ENCODE data around the gene DAB2IP. TPM values are rescaled to one million over a fixed set of nuclear protein-coding genes. Genes with fewer than 3 reads are reported as not detected.

The DAB2IP gene
- total and polyA plus RNA-seq, 8 donors, result 17.5 to 303 (median 45.6) TPM

- TF ChIP-seq CTCF (IDR thresholded peaks at IDR 0.05) (peak in 5 of 7 experiments; percentile 76 to 88 (median 84)), POLR2A (IDR thresholded peaks at IDR 0.05) (no peak), POLR2AphosphoS5 (IDR thresholded peaks at IDR 0.05) (no peak), EP300 (IDR thresholded peaks at IDR 0.05) (no peak)
- intact Hi-C loops (cut with DNase I; ENCODE audit: low total_unique reads), result loop anchor here (10.0 kb wide), 2 partner anchors 52 to 308 kb away; no protein-coding TSS in a partner anchor
Observed at GRCh38 chr9:121686930-121687541, 35.6 kb downstream of the DAB2IP start.

GRCh38 chr9:121688146-121688680 lies 36.8 kb downstream of the DAB2IP start:
- Histone ChIP-seq H3K4me1 (peaks cover 14 to 55% (median 36%) of the 10 kb centered on the region in 4 donors), H3K9me3 (no peaks in the 10 kb centered on the region), H3K36me3 (peaks cover 0 to 8% (median 0%) of the 10 kb centered on the region in 4 donors), H3K4me3 (no peak overlapping the region), H3K27ac (peak overlapping the region in 1 of 5 donors; percentile 84), H3K27me3 (no peaks in the 10 kb centered on the region)
- intact Hi-C loops (cut with DNase I; ENCODE audit: low total_unique reads), result loop anchor here (10.0 kb wide), 2 partner anchors 53 to 307 kb away; no protein-coding TSS in a partner anchor
- no peak for DNase-seq
- whole genome bisulfite sequencing, 5 donors, result 78 to 89% (median 82%) methylated on average over 11 to 12 of the region's 12 CpGs
- no peak for TF ChIP-seq POLR2A (IDR thresholded peaks at IDR 0.05)
- no peak for TF ChIP-seq CTCF (IDR thresholded peaks at IDR 0.05)
- TF ChIP-seq POLR2AphosphoS5 (IDR thresholded peaks at IDR 0.05), result no peak
- TF ChIP-seq EP300 (IDR thresholded peaks at IDR 0.05), result no peak

More at GRCh38 chr9:121686930-121687541, 35.6 kb downstream of the DAB2IP start:
- DNase-seq, result peak; percentile 87 to 93
- Histone ChIP-seq H3K4me1 (peaks cover 8 to 43% (median 24%) of the 10 kb centered on the region in 4 donors), H3K9me3 (no peaks in the 10 kb centered on the region), H3K4me3 (no peak overlapping the region), H3K27me3 (no peaks in the 10 kb centered on the region), H3K36me3 (peaks cover 0 to 17% (median 5%) of the 10 kb centered on the region in 4 donors), H3K27ac (peak overlapping the region in 1 of 5 donors; percentile 71)
- WGBS, 5 donors, result 42 to 85% (median 50%) methylated on average over 1 to 3 of the region's 3 CpGs

GRCh38 chr9:121688681-121689080 lies 37.2 kb downstream of the DAB2IP start:
- peak overlapping the region in 1 of 5 donors; percentile 84 for H3K27ac ChIP-seq
- WGBS, 5 donors, result 91 to 95% (median 94%) methylated on average over 7 of the region's 7 CpGs
- no peak for DNase-seq
- TF ChIP-seq CTCF (IDR thresholded peaks at IDR 0.05) (no peak), EP300 (IDR thresholded peaks at IDR 0.05) (no peak), POLR2A (IDR thresholded peaks at IDR 0.05) (no peak), POLR2AphosphoS5 (IDR thresholded peaks at IDR 0.05) (no peak)
- peaks cover 0 to 8% (median 0%) of the 10 kb centered on the region in 4 donors for H3K36me3 ChIP-seq
- H3K4me3 ChIP-seq, result no peak overlapping the region
- no peaks in the 10 kb centered on the region for H3K27me3 ChIP-seq
- intact Hi-C loops (cut with DNase I; ENCODE audit: low total_unique reads), result loop anchor here (10.0 kb wide), 2 partner anchors 54 to 306 kb away; no protein-coding TSS in a partner anchor
- H3K9me3 ChIP-seq, result no peaks in the 10 kb centered on the region
- H3K4me1 ChIP-seq, result peaks cover 17 to 59% (median 39%) of the 10 kb centered on the region in 4 donors

GRCh38 chr9:121689461-121690157 lies 38.2 kb downstream of the DAB2IP start:
- Histone ChIP-seq H3K4me3 (no peak overlapping the region), H3K27ac (peak overlapping the region in 2 of 5 donors; percentile 75 to 84), H3K27me3 (no peaks in the 10 kb centered on the region), H3K36me3 (peaks cover 0 to 8% (median 0%) of the 10 kb centered on the region in 4 donors), H3K4me1 (peaks cover 17 to 53% (median 39%) of the 10 kb centered on the region in 4 donors), H3K9me3 (no peaks in the 10 kb centered on the region)
- intact Hi-C loops (cut with DNase I; ENCODE audit: low total_unique reads), result loop anchor here (10.0 kb wide), 2 partner anchors 55 to 305 kb away; no protein-coding TSS in a partner anchor
- WGBS, 5 donors, result 89 to 95% (median 94%) methylated on average over 8 to 9 of the region's 9 CpGs
- TF ChIP-seq EP300 (IDR thresholded peaks at IDR 0.05) (no peak), POLR2A (IDR thresholded peaks at IDR 0.05) (no peak), CTCF (IDR thresholded peaks at IDR 0.05) (no peak), POLR2AphosphoS5 (IDR thresholded peaks at IDR 0.05) (no peak)
- no peak for DNase-seq

Data from stomach (tissue), 9 donors.